Measurements from ENCODE around the gene GGT5.
"Not testable (repeated sequence)": the region's sequence is repeated elsewhere in the genome, so short reads cannot be mapped to it uniquely, and the experiment has no call there.

Gene GGT5

DNA sequence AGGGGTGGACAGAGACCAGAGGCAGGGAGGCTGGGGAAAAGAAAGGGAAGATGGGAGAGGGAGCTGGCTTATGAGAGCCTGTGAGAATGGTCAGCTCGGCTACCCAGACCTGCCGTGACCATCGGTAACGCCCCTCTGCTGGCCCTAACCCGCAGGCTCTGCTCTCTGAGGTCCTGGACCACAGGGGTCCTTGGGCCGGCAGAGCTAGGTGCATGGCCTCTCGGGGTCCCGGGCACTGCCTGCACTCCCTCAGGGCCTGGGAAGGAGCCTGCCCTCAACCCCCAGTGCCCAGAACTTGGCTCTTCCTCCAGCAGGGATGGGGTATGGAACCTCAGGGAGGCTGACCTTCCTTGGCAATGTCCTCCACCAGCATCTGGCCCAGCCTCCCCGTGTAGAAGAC is 13.2 kb downstream of the GGT5 start:
- no peak overlapping the region for H3K4me3 Mint-ChIP-seq
- H3K9me3 Mint-ChIP-seq, result no peaks in the 10 kb centered on the region
- H3K27me3 Mint-ChIP-seq, result no peaks in the 10 kb centered on the region
- no peaks in the 10 kb centered on the region for H3K36me3 Mint-ChIP-seq (ENCODE audit: low read depth)
- H3K4me1 Mint-ChIP-seq (ENCODE audit: low read depth), result no peaks in the 10 kb centered on the region
- no peak overlapping the region for H3K27ac Mint-ChIP-seq

DNA sequence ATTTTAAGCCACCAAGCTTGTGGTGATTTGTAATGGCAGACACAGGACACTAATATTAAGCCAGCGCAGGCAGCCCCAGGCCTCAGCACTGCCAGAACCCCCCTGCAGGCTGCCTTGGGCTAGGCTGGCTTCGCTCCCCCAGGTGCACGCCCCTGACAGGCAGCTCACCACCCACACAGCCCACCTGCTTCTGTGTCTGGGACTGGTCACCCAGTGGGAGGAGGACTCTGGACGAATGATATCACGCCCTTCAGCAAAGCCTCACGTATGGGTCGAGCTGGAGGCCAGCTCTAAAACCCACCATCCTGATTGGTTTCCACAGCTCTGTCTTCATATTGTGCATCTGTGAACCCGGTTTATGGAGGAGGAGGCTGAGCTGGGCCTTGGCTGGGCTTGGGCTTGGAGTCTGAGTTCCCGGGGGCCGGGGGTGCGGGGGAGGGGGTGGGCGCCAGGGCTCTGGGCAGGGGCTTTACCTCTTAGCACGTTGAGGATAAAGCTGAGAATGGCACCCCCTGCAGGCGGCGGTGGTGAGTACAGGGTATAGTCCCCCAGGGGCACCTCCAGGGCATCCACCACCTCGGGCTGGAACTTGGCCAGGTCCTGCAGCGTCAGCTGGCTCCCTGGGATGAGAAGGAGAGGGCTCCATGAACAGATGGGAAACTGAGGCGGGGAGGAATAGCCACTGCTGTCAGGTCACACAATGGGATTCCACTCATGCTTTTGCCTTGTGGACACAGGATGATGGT is 13.8 kb downstream of the GGT5 start:
- no peaks in the 10 kb centered on the region for H3K27me3 Mint-ChIP-seq
- no peaks in the 10 kb centered on the region for H3K4me1 Mint-ChIP-seq (ENCODE audit: low read depth)
- H3K27ac Mint-ChIP-seq, result no peak overlapping the region

GRCh38 chr22:24225951-24226350 is 18.9 kb downstream of the GGT5 start:
- Mint-ChIP-seq H3K27ac (no peak overlapping the region), H3K36me3 (ENCODE audit: low read depth) (no peaks in the 10 kb centered on the region), H3K4me1 (ENCODE audit: low read depth) (no peaks in the 10 kb centered on the region), H3K9me3 (no peaks in the 10 kb centered on the region), H3K4me3 (no peak overlapping the region), H3K27me3 (no peaks in the 10 kb centered on the region)

More for the DNA sequence above, 13.8 kb downstream of the GGT5 start:
- no peaks in the 10 kb centered on the region for H3K36me3 Mint-ChIP-seq (ENCODE audit: low read depth)
- no peaks in the 10 kb centered on the region for H3K9me3 Mint-ChIP-seq
- no peak overlapping the region for H3K4me3 Mint-ChIP-seq

DNA sequence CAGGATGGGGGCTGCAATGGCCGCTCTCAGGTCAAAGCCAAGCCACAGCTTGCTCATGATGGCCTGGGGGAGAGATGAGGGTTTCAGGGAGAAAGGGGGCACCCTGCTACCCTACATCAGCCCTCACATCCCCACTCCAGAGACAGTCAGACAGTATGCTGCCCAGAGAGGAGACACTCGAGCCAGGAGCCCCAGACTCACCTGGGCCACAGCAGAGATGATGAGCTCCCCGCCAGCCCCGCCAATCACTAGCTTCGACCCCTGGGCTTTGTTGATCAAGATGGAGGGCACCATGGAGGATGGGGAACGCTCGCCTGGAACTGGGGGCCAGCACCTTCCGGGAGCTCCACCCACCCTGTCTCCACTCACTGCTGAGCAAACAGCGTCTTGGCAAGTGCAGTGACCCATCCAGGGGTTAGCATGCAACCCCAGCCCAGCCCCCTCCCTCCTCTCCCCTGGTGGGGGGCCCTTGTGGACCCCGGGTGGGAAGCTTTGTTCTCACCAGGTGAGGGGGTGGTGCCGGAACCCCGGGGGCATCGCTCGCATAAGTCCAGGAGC is 19.8 kb downstream of the GGT5 start:
- H3K27me3 Mint-ChIP-seq, result no peaks in the 10 kb centered on the region
- H3K9me3 Mint-ChIP-seq, result no peaks in the 10 kb centered on the region
- no peak overlapping the region for H3K27ac Mint-ChIP-seq
- H3K36me3 Mint-ChIP-seq (ENCODE audit: low read depth), result no peaks in the 10 kb centered on the region
- H3K4me1 Mint-ChIP-seq (ENCODE audit: low read depth), result no peaks in the 10 kb centered on the region
- H3K4me3 Mint-ChIP-seq, result no peak overlapping the region

DNA sequence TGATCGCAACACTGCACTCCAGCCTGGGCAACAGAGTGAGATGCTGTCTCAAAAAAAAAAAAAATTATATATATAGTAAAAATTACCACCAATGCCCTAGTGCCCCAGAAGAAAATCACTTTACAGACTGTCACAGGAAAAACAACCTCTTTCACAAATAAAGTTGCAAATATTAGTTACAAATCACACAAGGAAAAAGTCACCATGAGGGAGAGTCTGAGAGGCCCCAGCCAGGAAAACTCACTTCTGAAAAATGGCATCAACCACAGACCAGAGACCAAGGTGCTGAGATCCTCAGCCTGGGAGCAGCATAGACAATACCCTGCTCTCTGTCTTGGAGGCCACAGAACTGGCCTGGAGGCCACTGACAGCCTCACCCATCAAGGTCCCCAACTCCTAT is 20.4 kb downstream of the GGT5 start:
- Mint-ChIP-seq H3K27ac (no peak overlapping the region), H3K4me1 (ENCODE audit: low read depth) (no peaks in the 10 kb centered on the region), H3K27me3 (no peaks in the 10 kb centered on the region), H3K36me3 (ENCODE audit: low read depth) (no peaks in the 10 kb centered on the region), H3K9me3 (no peaks in the 10 kb centered on the region), H3K4me3 (no peak overlapping the region)

DNA sequence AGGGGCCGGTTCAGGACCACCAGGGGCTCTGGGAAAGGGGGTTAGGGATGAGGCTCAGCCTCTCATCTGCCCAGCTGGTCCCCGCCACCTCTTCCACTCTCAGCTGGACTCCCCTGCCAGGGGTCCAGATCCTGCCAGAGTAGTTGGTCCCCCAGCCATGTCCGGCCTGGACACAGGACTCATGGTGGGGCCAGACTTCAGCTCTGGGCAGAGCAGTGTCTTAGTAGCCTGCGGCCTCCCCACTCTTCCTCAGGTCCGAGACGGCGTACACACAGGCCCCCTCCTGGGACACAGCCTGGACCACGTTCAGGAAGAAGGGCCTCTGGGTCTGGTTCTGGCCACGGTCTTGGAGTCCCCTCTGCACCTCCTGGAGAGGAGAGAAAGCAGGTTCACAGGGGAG is 25.1 kb downstream of the GGT5 start:
- H3K4me3 Mint-ChIP-seq, result no peak overlapping the region
- H3K4me1 Mint-ChIP-seq (ENCODE audit: low read depth), result peaks cover 12% of the 10 kb centered on the region
- H3K9me3 Mint-ChIP-seq, result no peaks in the 10 kb centered on the region
- no peaks in the 10 kb centered on the region for H3K27me3 Mint-ChIP-seq
- H3K27ac Mint-ChIP-seq, result no peak overlapping the region
- no peaks in the 10 kb centered on the region for H3K36me3 Mint-ChIP-seq (ENCODE audit: low read depth)

DNA sequence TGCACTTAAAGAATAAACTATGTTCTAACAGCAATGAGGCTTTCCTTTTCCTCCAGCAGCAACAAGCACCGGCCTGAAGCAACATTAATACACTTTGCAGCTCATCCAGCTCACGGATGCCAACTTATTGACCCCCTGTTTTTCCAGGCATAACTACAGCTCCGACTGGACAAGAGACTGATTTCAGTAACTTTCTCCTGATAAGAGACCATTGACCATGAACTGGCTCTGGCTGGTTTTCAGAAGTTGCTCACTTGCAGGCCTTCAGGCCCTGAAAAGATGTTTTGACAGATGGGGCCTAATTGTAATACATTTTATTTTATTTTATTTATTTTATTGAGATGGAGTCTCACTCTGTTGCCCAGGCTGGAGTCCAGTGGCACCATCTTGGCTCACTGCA is 27.5 kb downstream of the GGT5 start:
- Mint-ChIP-seq H3K27me3 (no peaks in the 10 kb centered on the region), H3K4me3 (no peak overlapping the region), H3K27ac (no peak overlapping the region), H3K36me3 (ENCODE audit: low read depth) (no peaks in the 10 kb centered on the region), H3K9me3 (no peaks in the 10 kb centered on the region), H3K4me1 (ENCODE audit: low read depth) (peaks cover 12% of the 10 kb centered on the region)

DNA sequence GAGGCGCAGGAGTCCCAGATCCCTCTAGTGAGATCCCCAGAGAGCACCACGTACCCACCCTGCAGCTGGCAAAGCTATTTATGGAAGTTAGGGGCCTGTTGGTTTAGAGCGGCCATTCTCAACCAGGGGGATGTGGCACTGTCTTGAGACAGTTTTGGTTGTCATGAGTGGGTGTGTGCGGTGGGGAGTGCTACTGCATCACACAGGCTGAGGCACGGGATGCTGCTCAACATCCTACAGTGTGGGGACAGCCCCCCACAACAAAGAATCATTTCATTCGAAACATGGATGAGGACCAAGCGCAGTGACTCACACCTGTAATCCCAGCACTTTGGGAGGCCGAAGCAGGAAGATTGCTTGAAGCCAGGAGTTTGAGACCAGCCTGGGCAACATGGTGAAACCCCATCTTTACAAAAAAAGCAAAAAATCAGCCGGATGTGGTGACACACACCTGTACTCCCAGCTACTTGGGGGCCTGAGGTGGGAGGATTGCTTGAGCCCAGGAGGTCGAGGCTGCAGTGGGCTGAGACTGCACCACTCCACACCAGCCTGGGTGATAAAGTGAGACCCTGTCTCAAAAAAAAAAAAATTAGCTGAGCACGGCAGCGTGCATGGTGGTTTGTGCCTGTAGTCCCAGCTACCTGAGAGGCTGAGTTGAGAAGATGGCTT is 28.2 kb downstream of the GGT5 start:
- Mint-ChIP-seq H3K4me3 (no peak overlapping the region), H3K9me3 (no peaks in the 10 kb centered on the region), H3K27ac (peak overlapping the region; percentile 31), H3K36me3 (ENCODE audit: low read depth) (no peaks in the 10 kb centered on the region), H3K27me3 (no peaks in the 10 kb centered on the region), H3K4me1 (ENCODE audit: low read depth) (peaks cover 12% of the 10 kb centered on the region)

DNA sequence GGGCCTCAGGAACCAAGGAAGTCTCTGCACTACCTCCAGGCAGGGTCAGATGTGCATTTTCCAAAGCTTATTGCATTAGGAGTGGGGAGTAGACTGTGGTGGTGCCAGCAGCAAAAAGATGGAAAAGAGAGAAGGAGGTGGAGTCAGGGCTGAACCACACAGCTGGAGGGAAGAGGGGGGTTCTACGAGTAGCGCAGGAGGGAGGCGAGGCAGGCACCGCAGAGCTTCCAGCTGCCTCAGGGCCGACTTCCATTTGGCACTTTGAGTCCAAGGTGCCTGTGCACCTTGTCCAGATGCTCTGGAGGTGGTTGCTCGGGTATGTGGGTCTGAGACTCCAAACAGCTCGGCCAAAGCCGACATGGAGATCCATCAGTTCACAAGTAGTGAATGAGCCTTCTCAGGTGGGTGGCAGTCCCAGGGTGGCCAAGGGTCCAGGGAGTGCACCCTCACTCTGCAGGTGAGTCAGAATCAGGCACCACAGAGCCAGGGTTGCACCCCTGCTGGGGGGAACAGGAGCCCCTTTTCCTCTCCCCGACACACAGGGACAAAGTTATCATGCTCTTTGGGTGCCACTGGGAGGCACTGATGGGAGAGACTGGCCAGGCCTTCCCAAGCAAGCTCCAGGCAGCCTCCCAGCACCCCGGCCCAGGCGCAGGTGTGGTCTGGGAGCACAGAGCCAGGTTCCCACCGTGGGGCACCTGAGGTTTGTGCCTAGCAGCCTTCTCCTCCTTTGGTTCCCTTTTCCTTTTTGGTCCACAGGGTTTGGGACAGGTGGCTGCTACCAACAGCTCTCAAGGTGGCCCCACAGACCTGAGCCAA is 30.2 kb downstream of the GGT5 start:
- H3K4me1 Mint-ChIP-seq (ENCODE audit: low read depth), result peaks cover 12% of the 10 kb centered on the region
- H3K27ac Mint-ChIP-seq, result no peak overlapping the region
- H3K4me3 Mint-ChIP-seq, result no peak overlapping the region
- no peaks in the 10 kb centered on the region for H3K27me3 Mint-ChIP-seq
- no peaks in the 10 kb centered on the region for H3K9me3 Mint-ChIP-seq
- no peaks in the 10 kb centered on the region for H3K36me3 Mint-ChIP-seq (ENCODE audit: low read depth)

GRCh38 chr22:24213111-24213510 is 31.8 kb downstream of the GGT5 start:
- H3K27me3 Mint-ChIP-seq; H3K36me3 Mint-ChIP-seq (ENCODE audit: low read depth); H3K27ac Mint-ChIP-seq; H3K9me3 Mint-ChIP-seq; H3K4me3 Mint-ChIP-seq: not testable (repeated sequence)
- H3K4me1 Mint-ChIP-seq (ENCODE audit: low read depth), result peaks cover 15% of the 10 kb centered on the region

DNA sequence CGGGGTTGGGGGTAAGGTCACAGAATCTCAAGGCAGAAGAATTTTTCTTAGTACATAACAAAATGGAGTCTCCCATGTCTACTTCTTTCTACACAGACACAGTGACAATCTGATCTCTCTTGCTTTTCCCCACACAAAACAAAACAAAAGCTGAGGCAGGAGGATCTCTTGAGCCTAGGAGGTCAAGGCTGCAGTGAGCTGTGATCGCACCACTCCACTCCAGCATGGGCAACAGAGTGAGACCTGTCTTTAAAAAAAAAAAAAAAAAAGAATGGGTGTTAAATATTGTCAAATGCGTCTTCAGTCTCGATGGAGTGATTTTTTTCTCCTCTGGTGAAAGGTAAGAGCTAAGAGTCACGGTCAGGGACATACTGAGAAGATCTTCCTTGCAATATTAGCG is 33.2 kb downstream of the GGT5 start:
- not testable (repeated sequence) for H3K27me3 Mint-ChIP-seq; H3K27ac Mint-ChIP-seq; H3K36me3 Mint-ChIP-seq (ENCODE audit: low read depth); H3K4me3 Mint-ChIP-seq; H3K9me3 Mint-ChIP-seq
- H3K4me1 Mint-ChIP-seq (ENCODE audit: low read depth), result peaks cover 22% of the 10 kb centered on the region

GRCh38 chr22:24210409-24210808 is 34.5 kb downstream of the GGT5 start:
- not testable (repeated sequence) for H3K27me3 Mint-ChIP-seq; H3K4me3 Mint-ChIP-seq; H3K36me3 Mint-ChIP-seq (ENCODE audit: low read depth); H3K27ac Mint-ChIP-seq; H3K9me3 Mint-ChIP-seq
- H3K4me1 Mint-ChIP-seq (ENCODE audit: low read depth), result peaks cover 24% of the 10 kb centered on the region

DNA sequence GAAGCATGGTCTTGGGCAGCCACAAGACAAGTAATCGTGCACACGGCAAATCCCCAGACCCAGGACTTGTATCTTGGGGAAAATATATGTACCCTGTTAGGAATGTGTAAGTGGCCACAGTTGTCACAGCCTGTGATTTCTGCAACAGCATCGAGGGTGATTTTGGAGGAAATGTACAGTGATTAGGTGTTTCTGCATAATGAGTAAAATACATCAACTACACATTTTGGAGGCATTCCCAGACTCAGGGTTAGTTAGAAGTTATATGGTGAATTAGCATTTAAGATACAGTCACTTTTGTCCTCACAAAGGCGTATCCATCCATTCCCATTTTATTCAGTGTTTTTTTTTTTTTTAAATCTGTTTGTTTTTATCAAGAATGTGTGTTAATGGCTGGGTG is 35.2 kb downstream of the GGT5 start:
- Mint-ChIP-seq H3K27me3 (no peaks in the 10 kb centered on the region), H3K4me1 (ENCODE audit: low read depth) (peaks cover 25% of the 10 kb centered on the region), H3K27ac (no peak overlapping the region), H3K9me3 (no peaks in the 10 kb centered on the region), H3K4me3 (no peak overlapping the region), H3K36me3 (ENCODE audit: low read depth) (no peaks in the 10 kb centered on the region)

- Mint-ChIP-seq H3K27ac (no peak overlapping the region), H3K4me3 (no peak overlapping the region), H3K4me1 (ENCODE audit: low read depth) (peaks cover 25% of the 10 kb centered on the region), H3K36me3 (ENCODE audit: low read depth) (no peaks in the 10 kb centered on the region), H3K27me3 (no peaks in the 10 kb centered on the region), H3K9me3 (no peaks in the 10 kb centered on the region)
Measured at GRCh38 chr22:24209016-24209415, 35.9 kb downstream of the GGT5 start.
